B cell (primary cell): ENCODE results near the gene EXOC6B. TPM values are rescaled to one million over a fixed set of nuclear protein-coding genes. Genes with fewer than 3 reads are reported as not detected.

Experiments used
- ATAC-seq: fragments of 200-7000 bp; cut with Tn5 transposase; one replicate; pipeline ENCODE4 v1.10.0; 2021; ENCODE audit warnings: low read depth, mild to moderate bottlenecking, moderate number of reproducible peaks, moderate library complexity
- CTCF ChIA-PET: fragments of 350-600 bp; sonication (Branson Sonifier 250); formaldehyde crosslinking; loops from one replicate; lab custom pipeline; 2021; ENCODE audit warnings: antibody characterized with exemption, inconsistent platforms; lab: Charles Lee
- POLR2A ChIA-PET: fragments of 350-600 bp; sonication (Branson Sonifier 250); formaldehyde crosslinking; loops from one replicate; lab custom pipeline; 2021; ENCODE audit warnings: antibody characterized with exemption; lab: Charles Lee
- DNase-seq: peaks from one replicate; pipeline ENCODE4 v3.0.0; 2013
- H2AFZ ChIP-seq: 2 replicates; pipeline ENCODE4 v1.6.1; 2012; ENCODE audit warnings: mild to moderate bottlenecking, low read depth, low read length; ENCODE audit not compliant: insufficient read depth, poor library complexity, severe bottlenecking
- H3K27ac ChIP-seq, 2 donors: 1 replicate in 1 of 2; 2 replicates in 1 of 2; pipeline ENCODE4 v1.5.1; 2012 to 2013; ENCODE audit warnings: low read length in 2 of 2, mild to moderate bottlenecking in 2 of 2, moderate library complexity in 1 of 2
- H3K27me3 ChIP-seq, 4 experiments: fragments of 200-600 bp in 1 of 4; sonication (generic) in 1 of 4; replicated peaks in 1 of 4; 1 replicate in 2 of 4; 2 replicates in 2 of 4; pipeline versions ENCODE4 v1.6.1 to v1.7.0; 2013 to 2016; ENCODE audit warnings: low read length in 3 of 4, mild to moderate bottlenecking in 2 of 4, mixed read lengths in 1 of 4, moderate library complexity in 1 of 4; ENCODE audit not compliant: insufficient read depth in 4 of 4, control insufficient read depth in 3 of 4; ENCODE audit errors: control extremely low read depth in 1 of 4
- H3K36me3 ChIP-seq, 2 experiments: replicated peaks in 1 of 2; 1 replicate in 1 of 2; 2 replicates in 1 of 2; pipeline versions ENCODE4 v1.6.1 to v1.7.1; 2013; ENCODE audit warnings: low read length in 1 of 2; ENCODE audit not compliant: insufficient read depth in 2 of 2, control insufficient read depth in 1 of 2; ENCODE audit errors: control extremely low read depth in 1 of 2, extremely low read depth in 1 of 2
- H3K4me1 ChIP-seq, 2 donors: fragments of 200-600 bp in 1 of 2; sonication (generic) in 1 of 2; 1 replicate in 1 of 2; 2 replicates in 1 of 2; pipeline versions ENCODE4 v1.5.1 to v1.6.1; 2013 to 2017; ENCODE audit warnings: low read length in 2 of 2; ENCODE audit not compliant: control insufficient read depth in 2 of 2, insufficient read depth in 2 of 2
- H3K4me2 ChIP-seq: replicated peaks from 2 replicates; pipeline ENCODE3; 2012; ENCODE audit warnings: mild to moderate bottlenecking, low read depth, low read length; ENCODE audit not compliant: poor library complexity, severe bottlenecking
- H3K4me3 ChIP-seq, 5 experiments: fragments of 200-600 bp in 1 of 5; sonication (generic) in 1 of 5; 1 replicate in 3 of 5; 2 replicates in 2 of 5; pipeline versions ENCODE4 v1.5.1 to v1.7.0; 2011 to 2016; ENCODE audit warnings: low read length in 4 of 5, mild to moderate bottlenecking in 4 of 5, low read depth in 2 of 5, control low read depth in 1 of 5, moderate library complexity in 1 of 5; ENCODE audit not compliant: insufficient read depth in 1 of 5; ENCODE audit errors: control extremely low read depth in 1 of 5, extremely low read depth in 1 of 5
- H3K79me2 ChIP-seq: fragments of 200-600 bp; sonication (generic); one replicate; pipeline ENCODE4 v1.6.0; 2016; ENCODE audit warnings: low read length; ENCODE audit not compliant: control insufficient read depth, insufficient read depth
- H3K9ac ChIP-seq: fragments of 200-600 bp; sonication (generic); 2 replicates; pipeline ENCODE4 v1.6.1; 2017; ENCODE audit warnings: mild to moderate bottlenecking, low read length, moderate library complexity
- H3K9me3 ChIP-seq, 3 donors: one replicate each; pipeline versions ENCODE4 v1.6.1 to v1.7.1; 2013; ENCODE audit warnings: low read length in 2 of 3; ENCODE audit not compliant: control insufficient read depth in 2 of 3, insufficient read depth in 1 of 3; ENCODE audit errors: control extremely low read depth in 1 of 3
- H4K20me1 ChIP-seq: 2 replicates; pipeline ENCODE4 v1.6.0; 2012; ENCODE audit warnings: mild to moderate bottlenecking, low read length; ENCODE audit not compliant: insufficient read depth, control insufficient read depth, poor library complexity, severe bottlenecking
- H3K27ac Mint-ChIP-seq: one replicate; pipeline ENCODE4 v1.8.0; 2021; ENCODE audit warnings: mixed read lengths
- H3K27me3 Mint-ChIP-seq: one replicate; pipeline ENCODE4 v1.8.0; 2021; ENCODE audit warnings: mixed read lengths
- H3K4me1 Mint-ChIP-seq: one replicate; pipeline ENCODE4 v1.8.0; 2021; ENCODE audit warnings: mixed read lengths
- H3K4me3 Mint-ChIP-seq: one replicate; pipeline ENCODE4 v1.8.0; 2021; ENCODE audit warnings: mixed read lengths
- H3K9me3 Mint-ChIP-seq: one replicate; pipeline ENCODE4 v1.8.0; 2022; ENCODE audit warnings: mixed read lengths; ENCODE audit not compliant: insufficient read depth
- CTCF ChIP-seq: fragments of 200-600 bp; IDR thresholded peaks from one replicate; pipeline ENCODE4 v1.8.0; 2022; ENCODE audit warnings: antibody characterized with exemption, mild to moderate bottlenecking
- EZH2 ChIP-seq: IDR thresholded peaks from 2 replicates; pipeline ENCODE4 v1.6.1; 2012; ENCODE audit warnings: borderline replicate concordance, low read depth, mild to moderate bottlenecking, moderate library complexity, low read length; ENCODE audit not compliant: insufficient read depth, poor library complexity, severe bottlenecking
- WGBS: methylation state at CpG from one replicate; pipeline ENCODE4 v1.1.5; 2013; ENCODE audit warnings: missing lambda C conversion rate; ENCODE audit not compliant: insufficient coverage; 5-methylcytosine and 5-hydroxymethylcytosine counted together
- intact Hi-C: fragments of 100-400 bp; cut with micrococcal nuclease; formaldehyde crosslinking; loops from one replicate; pipeline ENCODE4 v1.10.0; 2022
- polyA plus RNA-seq: library from polyadenylated mRNA; depleted of rRNA; stranded (reverse); fragments of >200 nt; gene quantifications from 2 replicates; pipeline ENCODE4 v1.2.3, GENCODE V29; 2012
- total RNA-seq, 2 donors: library from RNA; stranded (reverse); fragments of 120-200 nt in 1 of 2; gene quantifications; 1 replicate in 1 of 2; 2 replicates in 1 of 2; pipeline versions ENCODE4 v1.2.3 to v1.2.4, GENCODE V29; 2013 to 2022

The EXOC6B gene
- total and polyA plus RNA-seq, 2 donors (not counting 1 experiment from before 2014, with no cell fraction given) = 4.8 to 22.6 TPM

- CTCF ChIA-PET = interaction anchor here (1.2 kb wide), 1 partner anchor 426 kb away, joined by 3 read pairs; no protein-coding TSS in a partner anchor
- POLR2A ChIA-PET = no interaction called here
Observed at GRCh38 chr2:72576459-72576858, 249.4 kb downstream of the EXOC6B start.

DNA sequence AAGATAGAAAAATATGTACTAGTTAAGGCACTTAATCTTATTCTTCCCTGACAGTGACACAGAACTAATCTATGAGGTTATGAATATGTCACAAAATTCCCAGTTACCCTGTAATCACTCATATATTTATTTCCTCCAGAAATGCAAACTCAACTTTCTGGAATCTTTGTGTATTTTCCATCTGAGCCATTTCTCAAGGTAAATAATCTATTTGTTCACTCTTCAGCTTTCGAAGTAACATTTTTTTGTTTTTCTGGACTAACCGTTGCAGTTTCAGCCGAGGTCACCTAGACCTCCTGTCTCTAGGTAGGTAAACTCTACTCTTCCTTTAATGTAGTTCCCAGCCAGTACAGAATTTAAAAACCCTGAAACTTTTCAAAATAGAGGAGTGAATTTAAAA is 250.9 kb downstream of the EXOC6B start:
- intact Hi-C loops = no loop called here
- no peak overlapping the region for H3K4me3 ChIP-seq
- no peak overlapping the region for H3K9ac ChIP-seq
- no CpG with 5 or more reads among the region's 3 CpGs for WGBS
- no peaks in the 10 kb centered on the region for H3K4me1 ChIP-seq
- no peak for DNase-seq
- no peak overlapping the region for H3K27ac ChIP-seq
- H3K27me3 ChIP-seq = no peaks in the 10 kb centered on the region
- H3K4me2 ChIP-seq = no peak overlapping the region
- H2AFZ ChIP-seq = no peak overlapping the region
- H3K4me3 Mint-ChIP-seq = no peak overlapping the region
- no peaks in the 10 kb centered on the region for H3K4me1 Mint-ChIP-seq
- no peaks in the 10 kb centered on the region for H3K27me3 Mint-ChIP-seq
- no peaks in the 10 kb centered on the region for H4K20me1 ChIP-seq
- H3K9me3 ChIP-seq = no peaks in the 10 kb centered on the region
- H3K9me3 Mint-ChIP-seq = no peaks in the 10 kb centered on the region
- CTCF ChIA-PET = interaction anchor here (1.3 kb wide), 1 partner anchor 651 kb away, joined by 3 read pairs; no protein-coding TSS in a partner anchor
- TF ChIP-seq EZH2 (no peak), CTCF (no peak)
- no peaks in the 10 kb centered on the region for H3K79me2 ChIP-seq
- H3K27ac Mint-ChIP-seq = no peak overlapping the region
- H3K36me3 ChIP-seq = no peaks in the 10 kb centered on the region
- no peak for ATAC-seq
- POLR2A ChIA-PET = no interaction called here

More at GRCh38 chr2:72576459-72576858, 249.4 kb downstream of the EXOC6B start:
- H3K9me3 ChIP-seq = no peaks in the 10 kb centered on the region
- no peaks in the 10 kb centered on the region for H3K27me3 ChIP-seq
- intact Hi-C loops = no loop called here
- no peak overlapping the region for H3K9ac ChIP-seq
- WGBS = no CpG with 5 or more reads among the region's 2 CpGs
- Mint-ChIP-seq H3K4me3 (no peak overlapping the region), H3K27me3 (no peaks in the 10 kb centered on the region), H3K4me1 (no peaks in the 10 kb centered on the region), H3K27ac (no peak overlapping the region), H3K9me3 (no peaks in the 10 kb centered on the region)
- H3K36me3 ChIP-seq = no peaks in the 10 kb centered on the region
- H3K27ac ChIP-seq = no peak overlapping the region
- H3K4me3 ChIP-seq = no peak overlapping the region
- no peak overlapping the region for H3K4me2 ChIP-seq
- no peak overlapping the region for H2AFZ ChIP-seq
- TF ChIP-seq CTCF = no peak
- TF ChIP-seq EZH2 = no peak
- H3K79me2 ChIP-seq = no peaks in the 10 kb centered on the region
- no peaks in the 10 kb centered on the region for H4K20me1 ChIP-seq
- ATAC-seq = no peak
- H3K4me1 ChIP-seq = no peaks in the 10 kb centered on the region
- DNase-seq = no peak
